GM23248 (cell line): ENCODE data around the gene ALS2. TPM values are rescaled to one million over a fixed set of nuclear protein-coding genes. Genes with fewer than 3 reads are reported as not detected.

ENCODE experiments used
- DNase-seq: peaks from one replicate; pipeline ENCODE4 v3.0.0-alpha.2; 2015
- H2AFZ ChIP-seq: fragments of 200-600 bp; sonication (generic); 2 replicates; pipeline ENCODE4 v1.6.1; 2016; ENCODE audit warnings: antibody characterized with exemption
- H3F3A ChIP-seq: fragments of 200-600 bp; sonication (generic); 2 replicates; pipeline ENCODE4 v1.6.1; 2016; ENCODE audit warnings: mild to moderate bottlenecking, antibody characterized with exemption, mixed run types; ENCODE audit not compliant: insufficient read depth
- H3K27ac ChIP-seq: fragments of 200-600 bp; sonication (generic); 2 replicates; pipeline ENCODE4 v1.5.1; 2016; ENCODE audit warnings: mild to moderate bottlenecking
- H3K27me3 ChIP-seq: fragments of 200-600 bp; sonication (generic); replicated peaks from 2 replicates; pipeline ENCODE4 v1.6.1; 2016; ENCODE audit warnings: mild to moderate bottlenecking; ENCODE audit not compliant: insufficient read depth
- H3K36me3 ChIP-seq: fragments of 200-600 bp; sonication (generic); 2 replicates; pipeline ENCODE4 v1.6.1; 2016; ENCODE audit warnings: low read depth, mild to moderate bottlenecking
- H3K4me1 ChIP-seq: fragments of 200-600 bp; sonication (generic); 2 replicates; pipeline ENCODE4 v1.6.1; 2016; ENCODE audit warnings: mild to moderate bottlenecking; ENCODE audit not compliant: insufficient read depth
- H3K4me2 ChIP-seq: fragments of 200-600 bp; sonication (generic); one replicate; pipeline ENCODE4 v1.6.1; 2016; ENCODE audit warnings: mild to moderate bottlenecking; ENCODE audit not compliant: unreplicated experiment
- H3K4me3 ChIP-seq: fragments of 200-600 bp; sonication (generic); 2 replicates; pipeline ENCODE4 v1.5.1; 2016; ENCODE audit warnings: mild to moderate bottlenecking
- H3K79me2 ChIP-seq: fragments of 200-600 bp; sonication (generic); 2 replicates; pipeline ENCODE4 v1.6.1; 2016; ENCODE audit warnings: mild to moderate bottlenecking; ENCODE audit not compliant: insufficient read depth
- H3K9ac ChIP-seq: fragments of 200-600 bp; sonication (generic); 2 replicates; pipeline ENCODE4 v1.6.1; 2016; ENCODE audit warnings: mild to moderate bottlenecking
- H3K9me2 ChIP-seq: fragments of 200-600 bp; sonication (generic); 2 replicates; pipeline ENCODE4 v1.6.1; 2016; ENCODE audit warnings: mixed run types, mild to moderate bottlenecking, moderate library complexity; ENCODE audit not compliant: insufficient read depth
- H3K9me3 ChIP-seq: fragments of 200-600 bp; sonication (generic); one replicate; pipeline ENCODE4 v1.6.1; 2017; ENCODE audit warnings: low read depth
- H4K20me1 ChIP-seq: fragments of 200-600 bp; sonication (generic); 2 replicates; pipeline ENCODE4 v1.6.0; 2016; ENCODE audit not compliant: insufficient read depth
- EZH2 ChIP-seq: fragments of 200-600 bp; sonication (generic); IDR thresholded peaks from 2 replicates; pipeline ENCODE4 v1.6.1; 2018; ENCODE audit warnings: antibody characterized with exemption, mild to moderate bottlenecking; ENCODE audit not compliant: insufficient read depth, poor library complexity, severe bottlenecking
- EZH2phosphoT487 ChIP-seq: fragments of 200-600 bp; sonication (generic); IDR thresholded peaks from 2 replicates; pipeline ENCODE4 v1.6.1; 2018; ENCODE audit warnings: antibody characterized with exemption, moderate library complexity, mild to moderate bottlenecking, low read depth; ENCODE audit not compliant: insufficient read depth
- WGBS, 2 experiments: methylation state at CpG; one replicate each; pipeline ENCODE4 v1.1.6; 2015 to 2017; ENCODE audit warnings: low lambda C conversion rate in 2 of 2, low coverage in 1 of 2; ENCODE audit errors: missing lambda C conversion rate in 2 of 2; 5-methylcytosine and 5-hydroxymethylcytosine counted together
- in situ Hi-C: fragments of 300-500 bp; cut with MboI; formaldehyde crosslinking; loops from 2 replicates; pipeline ENCODE4 v1.15.0; 2020
- polyA plus RNA-seq: library from polyadenylated mRNA; unstranded; fragments of >200 nt; fragmentation: Nextera tagmentation; extraction: Ambion mirVana; gene quantifications from 2 replicates; pipeline ENCODE4 v1.2.1, GENCODE V29; 2016
- total RNA-seq: library from RNA; depleted of rRNA; stranded (reverse); fragments of >200 nt; shearing (Covaris generic); gene quantifications from 2 replicates; pipeline ENCODE4 v1.2.3, GENCODE V29; 2014

Gene ALS2
- total and polyA plus RNA-seq, 2 experiments from 2014 or later, result 9.5 to 17.3 TPM

GRCh38 chr2:201781557-201782051 is 871 bp upstream of the ALS2 start:
- Histone ChIP-seq H3K9ac (peak overlapping the region; percentile 87), H3K4me3 (peak overlapping the region; percentile 82), H3F3A (peaks cover 20% of the 10 kb centered on the region), H3K4me2 (peak overlapping the region; percentile 84), H3K27ac (peak overlapping the region; percentile 77), H3K9me2 (no peaks in the 10 kb centered on the region), H3K79me2 (peaks cover 42% of the 10 kb centered on the region), H4K20me1 (no peaks in the 10 kb centered on the region), H3K9me3 (no peaks in the 10 kb centered on the region), H3K36me3 (no peaks in the 10 kb centered on the region), H3K27me3 (no peaks in the 10 kb centered on the region), H2AFZ (peak overlapping the region; percentile 93), H3K4me1 (peaks cover 39% of the 10 kb centered on the region)
- TF ChIP-seq EZH2 (no peak), EZH2phosphoT487 (no peak)
- in situ Hi-C loops, result no loop called here
- 1% methylated on average over 15 of the region's 15 CpGs for WGBS, 2 experiments
- DNase-seq, result peak; percentile 57

- peak; percentile 64 for DNase-seq
- TF ChIP-seq EZH2phosphoT487 (no peak), EZH2 (no peak)
- WGBS, 2 experiments, result 4% methylated on average over 20 to 21 of the region's 22 CpGs
- Histone ChIP-seq H3K9ac (peak overlapping the region; percentile 87), H3F3A (peaks cover 20% of the 10 kb centered on the region), H3K4me1 (peaks cover 37% of the 10 kb centered on the region), H3K4me2 (peak overlapping the region; percentile 99), H3K36me3 (no peaks in the 10 kb centered on the region), H3K4me3 (peak overlapping the region; percentile 82), H3K9me2 (no peaks in the 10 kb centered on the region), H2AFZ (peak overlapping the region; percentile 93), H3K9me3 (no peaks in the 10 kb centered on the region), H3K27me3 (no peaks in the 10 kb centered on the region), H3K79me2 (peaks cover 57% of the 10 kb centered on the region), H4K20me1 (no peaks in the 10 kb centered on the region), H3K27ac (peak overlapping the region; percentile 77)
- in situ Hi-C loops, result no loop called here
Observed at GRCh38 chr2:201779901-201780673, 646 bp downstream of the ALS2 start.

- Histone ChIP-seq H3K9ac (0 out of 2 replicates have a peak overlapping the region, but pooled peaks have one; percentile 87), H3K27ac (no peak overlapping the region), H3F3A (peaks cover 20% of the 10 kb centered on the region), H4K20me1 (no peaks in the 10 kb centered on the region), H3K9me3 (no peaks in the 10 kb centered on the region), H3K4me1 (peaks cover 37% of the 10 kb centered on the region), H3K79me2 (peaks cover 79% of the 10 kb centered on the region), H3K9me2 (no peaks in the 10 kb centered on the region), H3K27me3 (no peaks in the 10 kb centered on the region), H3K36me3 (no peaks in the 10 kb centered on the region), H2AFZ (no peak overlapping the region), H3K4me2 (peak overlapping the region; percentile 37), H3K4me3 (no peak overlapping the region; the same call in 1 of the 2 replicates)
- TF ChIP-seq EZH2 (no peak), EZH2phosphoT487 (no peak)
- no peak for DNase-seq
- in situ Hi-C loops, result no loop called here
Observed at GRCh38 chr2:201777869-201778268, 2.9 kb downstream of the ALS2 start.

GRCh38 chr2:201777043-201777442 is 3.7 kb downstream of the ALS2 start:
- H3K27me3 ChIP-seq, result no peaks in the 10 kb centered on the region
- H2AFZ ChIP-seq, result no peak overlapping the region
- H3K9me3 ChIP-seq, result no peaks in the 10 kb centered on the region
- H3K4me3 ChIP-seq, result peak overlapping the region; percentile 28
- no peaks in the 10 kb centered on the region for H3K9me2 ChIP-seq
- peaks cover 87% of the 10 kb centered on the region for H3K79me2 ChIP-seq
- no peaks in the 10 kb centered on the region for H4K20me1 ChIP-seq
- peak overlapping the region; percentile 19; the same call in 1 of the 2 replicates for H3K9ac ChIP-seq
- peak overlapping the region; percentile 37 for H3K4me2 ChIP-seq
- H3F3A ChIP-seq, result peaks cover 20% of the 10 kb centered on the region
- no peak for TF ChIP-seq EZH2
- no peak for TF ChIP-seq EZH2phosphoT487
- in situ Hi-C loops, result no loop called here
- no peaks in the 10 kb centered on the region for H3K36me3 ChIP-seq
- peaks cover 37% of the 10 kb centered on the region for H3K4me1 ChIP-seq
- peak overlapping the region; percentile 17; the same call in 1 of the 2 replicates for H3K27ac ChIP-seq
- peak; percentile 43 for DNase-seq
